Ammon's horn (tissue), 1 donor: ENCODE measurements around the gene PABPN1L.
A peak's percentile ranks its signal among the peaks of the same experiment; 100 is the strongest.

Experiments
- DNase-seq: peaks from one replicate; pipeline ENCODE4 v3.0.0-alpha.2; 2016; ENCODE audit warnings: low spot score

Gene PABPN1L

GRCh38 chr16:88868974-88869672, 2.7 kb upstream of the PABPN1L start:
- no peak for DNase-seq

DNA sequence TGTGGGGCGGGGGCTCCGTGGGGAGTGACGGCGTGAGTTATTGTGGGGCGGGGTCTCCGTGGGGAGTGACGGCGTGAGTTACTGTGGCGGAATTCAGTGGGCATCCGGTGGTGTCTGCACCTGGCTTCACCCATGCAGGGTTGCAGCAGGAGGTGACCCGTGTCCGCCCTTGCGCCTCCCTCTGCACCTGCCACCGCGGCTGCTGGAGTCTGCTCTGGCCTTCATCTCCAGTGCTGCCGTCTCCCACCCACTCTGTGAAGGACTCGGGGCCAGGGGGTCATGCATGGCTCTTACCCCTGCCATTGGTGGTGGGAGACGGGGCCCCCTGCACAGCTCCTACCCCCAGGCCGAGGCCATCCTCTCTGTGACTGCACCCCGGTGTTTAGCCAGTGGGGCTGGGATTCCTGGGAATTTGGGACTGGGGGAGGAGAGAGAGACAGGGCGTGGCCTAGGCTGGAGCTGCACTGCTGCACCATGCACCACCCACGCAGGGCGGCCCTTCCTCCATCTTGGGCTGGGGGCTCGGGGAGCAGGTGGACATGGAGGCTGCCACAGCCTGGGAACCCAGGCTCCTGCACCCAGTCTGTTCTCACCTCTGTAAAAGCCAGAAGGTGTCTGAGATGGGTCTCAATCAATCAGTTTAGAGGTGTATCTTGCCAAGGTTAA, 1.3 kb upstream of the PABPN1L start:
- DNase-seq, result no peak

DNA sequence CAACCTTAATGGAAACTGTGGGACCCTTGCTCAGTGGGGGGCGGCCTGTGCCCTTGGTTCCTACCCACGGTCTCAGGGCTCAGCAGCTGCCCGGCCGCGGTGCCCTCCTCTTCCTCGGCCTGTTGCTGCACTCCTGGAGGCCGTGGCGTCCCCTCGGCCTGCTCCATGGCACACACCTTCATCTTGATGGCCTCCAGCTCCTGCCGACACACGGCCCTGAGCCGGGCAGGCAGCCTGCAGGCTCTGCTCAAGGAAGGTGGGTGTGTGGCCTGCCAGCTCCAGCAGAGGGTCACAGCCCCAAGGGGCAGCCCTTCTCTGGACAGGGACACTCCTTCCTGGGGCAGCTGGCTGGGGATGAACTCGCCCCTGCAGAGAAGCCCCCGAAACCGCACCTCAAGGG, 718 bp downstream of the PABPN1L start:
- no peak for DNase-seq

DNA sequence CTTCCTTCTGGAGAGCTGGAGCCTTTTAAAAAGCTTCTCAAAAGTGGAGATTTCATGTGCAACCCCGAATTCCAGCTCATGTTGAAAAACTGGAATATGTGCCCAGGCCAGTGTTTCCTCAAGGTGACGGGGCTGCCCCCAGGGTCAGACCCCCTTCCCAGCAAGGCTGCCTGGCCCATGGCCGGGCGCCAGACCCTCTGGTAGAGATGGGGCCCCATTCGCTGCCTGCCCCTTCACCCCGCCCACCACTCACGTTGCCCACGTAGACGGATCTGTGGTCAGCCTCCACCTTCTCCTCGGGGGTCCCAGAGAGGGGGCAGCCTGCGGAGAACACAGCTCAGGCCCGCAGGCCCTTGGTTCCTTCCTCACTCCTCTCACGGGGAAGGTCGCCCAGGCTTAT, 1.1 kb downstream of the PABPN1L start:
- no peak for DNase-seq

DNA sequence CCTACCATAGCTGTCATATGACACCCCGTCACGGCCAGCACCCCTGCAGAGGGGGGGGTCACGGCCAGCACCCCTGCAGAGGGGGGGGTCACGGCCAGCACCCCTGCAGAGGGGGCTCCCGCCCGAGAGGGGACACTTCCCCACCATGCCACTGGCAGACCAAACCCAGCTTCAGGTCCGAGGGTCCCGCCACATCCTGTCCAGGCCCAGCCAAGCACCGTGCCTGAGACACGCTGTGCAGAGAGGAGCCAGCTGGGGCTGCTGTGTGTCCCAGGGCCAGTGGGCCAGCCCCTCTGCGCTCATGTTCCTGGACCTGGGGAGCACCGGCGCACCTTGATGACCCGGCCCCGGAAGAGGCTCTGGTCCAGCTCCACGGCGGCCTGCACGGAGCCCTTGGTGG, 1.9 kb downstream of the PABPN1L start:
- no peak for DNase-seq

DNA sequence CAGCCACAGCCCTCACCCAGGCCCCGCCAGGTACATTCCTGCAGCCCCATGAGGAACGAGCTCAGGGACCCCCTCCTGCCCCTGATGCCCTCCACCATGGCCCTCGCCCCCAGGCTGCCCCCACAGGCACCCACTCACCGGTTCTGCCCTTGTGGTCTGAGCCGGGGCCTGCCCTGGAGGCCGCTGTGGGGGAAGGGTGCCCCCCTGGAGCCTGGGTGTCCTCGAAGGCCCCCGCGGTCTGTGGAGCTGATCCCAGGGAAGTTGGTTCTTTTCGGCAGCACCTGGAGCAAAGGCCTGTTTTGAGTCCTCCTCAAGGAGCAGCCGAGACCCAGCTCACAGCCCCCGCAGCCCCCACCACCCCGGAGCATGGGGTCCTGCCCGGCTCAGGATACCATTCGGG, 2.4 kb downstream of the PABPN1L start:
- DNase-seq, result no peak

GRCh38 chr16:88863426-88863825, 3.0 kb downstream of the PABPN1L start:
- DNase-seq, result no peak

GRCh38 chr16:88862968-88863367, 3.5 kb downstream of the PABPN1L start:
- DNase-seq, result no peak

DNA sequence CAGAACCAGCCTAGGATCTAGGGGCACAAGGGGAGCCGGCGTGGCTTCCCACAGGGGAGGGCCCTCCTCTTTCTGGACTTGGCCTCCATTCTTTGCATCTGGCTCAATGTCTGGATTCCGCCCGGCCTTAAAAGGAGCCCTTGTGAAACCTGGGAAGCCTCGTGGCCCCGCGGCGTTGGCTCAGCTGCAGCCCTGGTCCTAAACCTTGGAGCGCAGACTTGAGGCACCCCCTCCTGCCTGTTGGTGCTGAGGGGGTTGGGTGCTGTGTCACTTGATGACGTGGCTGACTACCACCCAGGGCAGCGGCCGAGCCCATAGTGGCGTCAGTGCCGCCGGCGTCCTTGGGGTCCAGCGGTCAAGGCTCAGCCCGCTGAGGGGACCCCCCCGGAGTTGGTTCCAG, 5.1 kb downstream of the PABPN1L start:
- no peak for DNase-seq

DNA sequence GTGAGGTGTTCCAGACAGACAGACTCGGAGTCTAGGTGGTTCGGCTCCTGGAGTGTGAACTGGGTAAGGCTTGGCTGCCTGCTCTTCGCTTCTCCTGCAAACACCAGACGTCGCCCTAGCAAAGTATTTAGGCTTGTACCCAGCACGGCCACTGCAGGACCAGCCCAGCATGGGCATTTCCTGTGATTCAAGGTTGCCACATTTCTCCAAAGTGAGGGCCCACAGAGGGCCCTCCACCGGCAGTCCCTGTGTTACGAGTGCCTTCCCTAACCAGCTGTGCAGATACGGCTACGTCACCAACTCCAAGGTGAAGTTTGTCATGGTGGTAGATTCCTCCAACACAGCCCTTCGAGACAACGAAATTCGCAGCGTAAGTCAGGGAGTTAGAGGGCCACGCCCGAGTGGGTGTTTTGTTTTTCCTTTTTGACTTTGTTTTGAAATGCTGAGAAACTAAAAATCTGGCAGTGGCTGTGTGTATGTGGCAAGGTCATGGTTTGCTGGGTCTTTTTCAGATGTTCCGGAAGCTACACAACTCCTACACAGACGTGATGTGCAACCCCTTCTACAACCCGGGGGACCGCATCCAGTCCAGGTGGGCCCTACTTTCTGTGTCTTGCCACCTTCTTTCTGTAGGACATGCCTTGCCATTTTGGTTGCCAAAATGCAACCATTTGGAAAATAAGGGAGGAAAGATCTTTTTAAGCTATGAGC, 6.9 kb downstream of the PABPN1L start:
- no peak for DNase-seq

- DNase-seq, result peak; percentile 89
Observed at GRCh38 chr16:88857728-88858339, 8.6 kb downstream of the PABPN1L start.

DNA sequence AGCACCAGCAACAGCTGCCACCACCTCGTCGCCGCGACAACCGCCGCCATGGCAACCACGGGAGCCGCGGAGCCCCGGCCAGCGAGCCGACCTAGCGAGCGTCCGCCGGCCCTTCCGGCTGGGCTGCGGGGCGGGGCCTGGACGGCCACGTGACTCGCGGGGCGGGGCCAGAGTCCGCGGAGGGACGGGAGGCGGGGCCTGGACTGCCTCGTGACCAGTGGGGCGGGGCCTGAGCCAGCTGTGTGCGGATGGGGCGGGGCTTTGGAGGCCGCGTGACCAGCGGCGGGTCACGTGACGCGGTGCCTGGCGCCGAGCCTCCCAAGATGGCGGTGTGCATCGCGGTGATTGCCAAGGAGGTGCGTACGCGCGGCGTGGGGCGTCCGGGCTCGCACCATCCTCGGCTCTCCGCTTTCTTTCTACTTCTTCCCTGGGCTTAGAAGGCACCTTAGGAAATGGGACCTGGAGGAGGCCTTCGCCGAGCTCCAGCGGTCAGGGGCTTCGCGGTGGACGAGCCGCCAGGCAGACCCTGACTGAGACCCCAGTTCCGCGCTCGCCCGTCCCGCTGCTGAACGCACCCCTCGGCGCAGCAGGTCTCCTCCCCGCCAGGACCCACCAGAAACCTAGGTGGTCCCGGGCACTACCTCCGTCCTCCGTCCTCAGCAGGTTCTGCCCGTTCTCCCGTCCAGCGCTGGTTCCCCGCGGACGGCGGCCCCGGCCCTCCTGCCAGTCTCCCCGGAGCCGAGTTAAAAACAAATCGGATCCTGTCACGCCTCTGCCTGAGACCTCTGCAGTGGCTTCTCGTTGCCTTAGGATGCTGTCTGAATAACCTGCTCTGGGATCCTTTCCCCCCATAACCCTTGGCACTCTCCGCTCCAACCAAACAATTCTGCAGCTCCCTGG, 9.4 kb downstream of the PABPN1L start, which contains the start of the genes GALNS and TRAPPC2L:
Gene GALNS, minus strand, starts transcription at position 120 of the 900 bp plus-strand sequence. Its CDS starts 70 bp downstream, at position 50.
Gene TRAPPC2L, plus strand, starts transcription at position 300 of the 900 bp plus-strand sequence. Its CDS starts 24 bp downstream, at position 324.
- peak; percentile 99 for DNase-seq

GRCh38 chr16:88856122-88856827, 10.2 kb downstream of the PABPN1L start:
- peak; percentile 19 for DNase-seq

DNA sequence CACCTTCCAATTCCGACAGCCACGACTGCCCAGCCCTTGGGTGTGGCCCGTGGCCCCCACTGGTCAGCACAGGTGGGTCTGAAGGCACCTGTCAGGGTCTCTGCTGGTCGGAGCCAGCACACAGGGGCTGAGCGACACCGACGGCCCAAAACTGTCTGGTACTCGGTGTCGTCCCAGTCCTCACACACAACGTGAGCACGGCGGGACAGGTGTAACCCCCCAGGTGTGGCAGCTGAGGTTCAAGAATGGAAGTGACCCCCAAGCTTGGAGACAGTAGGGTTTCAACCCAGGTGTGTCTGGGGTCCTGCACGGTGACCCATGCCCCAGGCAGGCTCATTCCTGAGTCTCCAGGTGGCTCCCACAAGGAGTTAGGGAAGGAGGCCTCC, 10.7 kb downstream of the PABPN1L start:
- DNase-seq, result no peak

DNA sequence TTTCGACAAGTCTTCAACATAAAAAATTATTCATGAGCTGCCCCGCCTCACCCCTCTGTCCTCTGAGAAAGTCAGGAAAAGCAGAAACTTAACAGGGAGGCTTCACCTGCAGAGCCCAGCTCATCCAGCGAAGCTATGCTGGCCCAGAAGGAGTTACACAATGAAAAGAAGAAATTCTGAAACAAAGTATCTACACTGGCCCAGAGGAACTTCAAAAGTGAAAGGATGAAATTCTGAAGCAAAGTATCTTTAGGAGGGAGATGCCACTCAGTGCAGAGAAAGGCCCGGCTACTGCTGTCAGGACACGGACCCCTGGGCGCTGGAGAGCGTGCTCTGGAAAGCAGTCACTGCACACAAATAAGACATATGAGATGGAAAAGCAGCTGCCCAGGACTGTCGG, 11.3 kb downstream of the PABPN1L start:
- no peak for DNase-seq

DNA sequence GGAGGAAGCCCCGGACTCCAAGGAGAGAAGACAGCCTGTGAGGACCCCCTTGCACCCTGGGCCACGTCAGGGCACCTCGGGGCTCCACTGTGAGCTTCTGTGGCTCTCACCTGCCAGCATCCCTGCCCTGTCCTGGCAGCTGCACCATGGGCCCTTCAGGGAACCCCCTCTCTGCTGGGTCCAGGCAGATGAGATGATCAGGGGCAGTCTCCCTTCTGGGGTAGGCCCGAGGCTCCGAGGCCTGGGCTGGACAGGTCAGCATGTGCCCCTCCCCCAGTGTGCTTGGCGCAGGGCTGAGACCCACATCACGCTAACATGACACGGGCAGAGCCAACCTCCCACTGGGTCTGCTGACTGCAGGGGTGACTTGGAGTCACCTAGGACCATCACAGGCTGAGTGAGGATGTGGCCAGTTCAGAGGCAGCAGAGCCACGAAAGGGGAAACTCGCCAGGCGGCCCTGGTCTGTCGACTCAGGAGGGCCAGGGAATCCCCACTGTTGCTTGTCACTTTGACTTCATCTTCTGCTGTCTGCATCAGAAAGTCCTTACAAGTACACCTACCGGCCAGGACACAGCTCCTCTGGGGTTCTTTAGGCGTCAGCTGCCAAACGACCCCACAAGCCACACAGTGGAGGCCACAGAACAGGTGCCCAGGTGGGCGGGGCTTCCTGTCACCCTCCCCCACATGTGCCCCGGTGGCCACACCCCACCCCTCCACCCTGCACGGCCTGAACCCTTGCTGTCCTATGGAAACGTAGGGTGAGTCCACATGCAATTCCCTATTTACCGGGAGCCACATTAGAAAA, 12.0 kb downstream of the PABPN1L start:
- no peak for DNase-seq

DNA sequence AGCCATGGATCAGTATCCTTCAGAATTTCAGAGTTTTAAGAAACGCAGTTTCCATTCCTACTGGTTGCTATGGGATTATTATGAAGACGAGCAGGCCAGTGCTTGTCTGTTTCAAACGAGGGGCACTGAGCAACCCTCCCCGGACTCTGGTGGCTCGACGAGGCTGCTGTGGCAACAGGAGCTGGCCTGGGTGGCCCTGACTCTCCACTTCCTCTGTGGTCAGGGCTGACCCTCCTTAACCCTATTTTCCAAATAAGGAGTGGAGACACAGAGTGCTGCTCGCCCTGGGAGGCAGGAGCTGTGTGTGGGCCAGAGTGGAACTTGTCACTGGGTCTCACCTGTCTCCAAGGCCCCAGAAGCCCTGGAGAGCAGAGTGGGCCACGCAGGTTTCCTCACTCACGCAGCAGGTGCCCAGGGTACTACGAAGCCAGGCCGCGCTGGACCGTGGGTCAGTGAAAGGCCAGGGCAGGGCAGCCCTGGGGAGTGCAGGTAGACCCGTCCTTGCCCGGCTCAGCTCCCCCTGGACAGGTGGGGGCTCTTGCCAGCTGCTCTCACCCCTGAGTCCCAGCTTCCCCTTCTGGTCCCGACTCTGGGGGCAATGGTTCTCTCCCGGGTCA, 13.0 kb downstream of the PABPN1L start:
- peak; percentile 35 for DNase-seq

GRCh38 chr16:88851616-88852015, 14.8 kb downstream of the PABPN1L start:
- no peak for DNase-seq

DNA sequence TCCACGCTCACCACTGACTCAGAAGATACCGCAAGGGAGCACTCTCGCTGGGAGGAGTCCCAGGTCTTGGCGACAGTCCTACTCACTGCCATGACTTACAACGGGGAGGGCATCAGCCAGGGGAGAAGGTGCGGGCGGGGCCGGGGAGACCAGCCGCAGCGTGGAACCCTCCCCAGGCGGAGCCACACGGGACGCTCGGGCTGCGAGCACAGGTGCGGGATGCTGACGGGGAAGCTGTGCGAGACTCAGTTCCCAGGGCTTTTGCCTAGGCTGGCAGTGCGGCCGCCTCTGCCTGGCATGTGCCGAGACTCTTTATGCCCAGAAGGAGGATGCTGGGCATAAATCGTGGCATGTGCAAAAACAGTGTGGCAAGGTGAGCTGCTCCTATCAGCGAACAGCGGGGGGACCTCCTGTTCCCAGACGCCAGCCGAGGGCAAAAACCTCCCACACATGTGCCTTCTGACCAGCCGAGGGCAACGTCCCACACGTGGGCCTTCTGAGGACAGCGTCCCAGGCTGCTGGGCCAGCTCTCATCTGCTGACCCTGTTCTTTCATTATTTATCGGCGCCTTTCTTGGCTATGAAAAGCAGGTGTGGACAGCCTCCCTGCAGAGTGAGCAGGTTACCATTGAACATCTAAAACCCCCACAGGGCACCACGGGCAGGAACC, 15.8 kb downstream of the PABPN1L start:
- no peak for DNase-seq
